Measurements from ENCODE around the gene RAB6A.
A peak's percentile ranks its signal among the peaks of the same experiment; 100 is the strongest.

RAB6A gene

GRCh38 chr11:73801136-73801535, 40.3 kb upstream of the RAB6A start:
- WGBS (ENCODE audit: extremely low coverage, insufficient coverage, insufficient read length), result no CpG with 5 or more reads among the region's 1 CpG
- no peak overlapping the region for H3K18ac ChIP-seq (ENCODE audit: low read length)

GRCh38 chr11:73800276-73800806, 39.5 kb upstream of the RAB6A start:
- H3K9me3 ChIP-seq (ENCODE audit: insufficient read depth, low read depth, low read length), result no peaks in the 10 kb centered on the region
- no peak overlapping the region for H2BK5ac ChIP-seq (ENCODE audit: low read depth, low read length, poor library complexity)
- no peaks in the 10 kb centered on the region for H3K27me3 ChIP-seq (ENCODE audit: insufficient read depth, low read length)
- H3K79me1 ChIP-seq (ENCODE audit: low read length), result no peaks in the 10 kb centered on the region
- WGBS (ENCODE audit: extremely low coverage, insufficient coverage, insufficient read length), result no CpG with 5 or more reads among the region's 4 CpGs
- H3K79me2 ChIP-seq (ENCODE audit: control insufficient read depth, insufficient read depth, low read length, poor library complexity), result no peaks in the 10 kb centered on the region
- peaks cover 6 to 11% of the 10 kb centered on the region in 2 experiments for H3K36me3 ChIP-seq (ENCODE audit: control insufficient read depth in 1 of 2, insufficient read depth in 2 of 2, low read length in 2 of 2)
- H3K18ac ChIP-seq (ENCODE audit: low read length), result no peak overlapping the region
- H3K27ac ChIP-seq (ENCODE audit: low read depth, low read length), result no peak overlapping the region
- no peak overlapping the region for H3K23ac ChIP-seq (ENCODE audit: low read length)
- no peak overlapping the region for H3K9ac ChIP-seq (ENCODE audit: low read length)
- H2AFZ ChIP-seq (ENCODE audit: insufficient read depth, low read length, poor library complexity), result no peak overlapping the region
- H3K14ac ChIP-seq (ENCODE audit: low read length), result no peak overlapping the region
- H3K4ac ChIP-seq (ENCODE audit: low read depth, low read length), result no peak overlapping the region
- no peak overlapping the region for H4K91ac ChIP-seq (ENCODE audit: low read depth, low read length)
- no peak overlapping the region for H3K4me3 ChIP-seq (ENCODE audit: low read depth, low read length)
- no peaks in the 10 kb centered on the region for H3K4me1 ChIP-seq (ENCODE audit: control insufficient read depth in 1 of 2, insufficient read depth in 2 of 2, low read length in 2 of 2)
- DNase-seq, result no peak
- no peak overlapping the region for H2BK120ac ChIP-seq (ENCODE audit: insufficient read depth, low read length, poor library complexity)
- H3K4me2 ChIP-seq (ENCODE audit: low read length), result no peak overlapping the region
- H2BK12ac ChIP-seq (ENCODE audit: low read length), result no peak overlapping the region
- H4K12ac ChIP-seq (ENCODE audit: low read depth, low read length), result no peak overlapping the region
- H2AK5ac ChIP-seq (ENCODE audit: low read length), result no peak overlapping the region
- no peak overlapping the region for H4K8ac ChIP-seq (ENCODE audit: low read depth, low read length)

More at GRCh38 chr11:73801136-73801535, 40.3 kb upstream of the RAB6A start:
- no peaks in the 10 kb centered on the region for H3K9me3 ChIP-seq (ENCODE audit: insufficient read depth, low read depth, low read length)
- H3K4me3 ChIP-seq (ENCODE audit: low read depth, low read length), result no peak overlapping the region
- no peaks in the 10 kb centered on the region for H3K79me1 ChIP-seq (ENCODE audit: low read length)
- DNase-seq, result no peak
- H3K9ac ChIP-seq (ENCODE audit: low read length), result no peak overlapping the region
- H4K8ac ChIP-seq (ENCODE audit: low read depth, low read length), result no peak overlapping the region
- no peak overlapping the region for H4K91ac ChIP-seq (ENCODE audit: low read depth, low read length)
- no peak overlapping the region for H2AK5ac ChIP-seq (ENCODE audit: low read length)
- no peak overlapping the region for H3K23ac ChIP-seq (ENCODE audit: low read length)
- H2BK12ac ChIP-seq (ENCODE audit: low read length), result no peak overlapping the region
- H3K27ac ChIP-seq (ENCODE audit: low read depth, low read length), result no peak overlapping the region
- H3K27me3 ChIP-seq (ENCODE audit: insufficient read depth, low read length), result no peaks in the 10 kb centered on the region
- no peak overlapping the region for H2AFZ ChIP-seq (ENCODE audit: insufficient read depth, low read length, poor library complexity)
- no peak overlapping the region for H4K12ac ChIP-seq (ENCODE audit: low read depth, low read length)
- H3K79me2 ChIP-seq (ENCODE audit: control insufficient read depth, insufficient read depth, low read length, poor library complexity), result no peaks in the 10 kb centered on the region
- H3K4me1 ChIP-seq (ENCODE audit: control insufficient read depth in 1 of 2, insufficient read depth in 2 of 2, low read length in 2 of 2), result no peaks in the 10 kb centered on the region
- peaks cover 6 to 8% of the 10 kb centered on the region in 2 experiments for H3K36me3 ChIP-seq (ENCODE audit: control insufficient read depth in 1 of 2, insufficient read depth in 2 of 2, low read length in 2 of 2)
- no peak overlapping the region for H2BK5ac ChIP-seq (ENCODE audit: low read depth, low read length, poor library complexity)
- no peak overlapping the region for H2BK120ac ChIP-seq (ENCODE audit: insufficient read depth, low read length, poor library complexity)
- H3K4me2 ChIP-seq (ENCODE audit: low read length), result no peak overlapping the region
- no peak overlapping the region for H3K14ac ChIP-seq (ENCODE audit: low read length)
- no peak overlapping the region for H3K4ac ChIP-seq (ENCODE audit: low read depth, low read length)

DNA sequence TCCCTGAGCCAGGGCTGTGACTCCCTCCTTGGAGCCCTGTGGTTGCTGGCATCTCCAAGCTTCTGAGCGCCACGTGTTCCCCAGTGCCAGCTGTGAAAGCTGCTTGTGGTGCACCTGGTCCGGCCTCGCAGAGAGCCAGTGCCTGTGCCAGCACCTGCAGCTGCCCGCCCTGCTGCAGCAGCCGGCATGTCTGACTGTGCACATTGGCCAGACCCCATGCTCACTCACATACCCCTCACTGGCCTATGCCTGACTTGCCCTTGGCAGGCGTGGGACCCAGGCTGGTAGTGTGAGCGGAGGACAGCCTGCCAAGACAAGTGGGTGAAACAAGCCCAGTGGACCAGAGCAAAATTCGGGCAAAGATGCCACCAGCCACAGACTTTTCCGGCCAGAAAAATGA, 36.6 kb upstream of the RAB6A start:
- no peak overlapping the region for H3K14ac ChIP-seq (ENCODE audit: low read length)
- no peaks in the 10 kb centered on the region for H3K79me1 ChIP-seq (ENCODE audit: low read length)
- no peaks in the 10 kb centered on the region for H3K9me3 ChIP-seq (ENCODE audit: insufficient read depth, low read depth, low read length)
- H3K27me3 ChIP-seq (ENCODE audit: insufficient read depth, low read length), result no peaks in the 10 kb centered on the region
- no peak for DNase-seq
- H2BK12ac ChIP-seq (ENCODE audit: low read length), result no peak overlapping the region
- peak overlapping the region; percentile 40 for H3K4me3 ChIP-seq (ENCODE audit: low read depth, low read length)
- H3K4me2 ChIP-seq (ENCODE audit: low read length), result no peak overlapping the region
- H4K91ac ChIP-seq (ENCODE audit: low read depth, low read length), result no peak overlapping the region
- whole genome bisulfite sequencing (ENCODE audit: extremely low coverage, insufficient coverage, insufficient read length), result no CpG with 5 or more reads among the region's 10 CpGs
- no peak overlapping the region for H3K23ac ChIP-seq (ENCODE audit: low read length)
- no peak overlapping the region for H2AFZ ChIP-seq (ENCODE audit: insufficient read depth, low read length, poor library complexity)
- no peak overlapping the region for H4K12ac ChIP-seq (ENCODE audit: low read depth, low read length)
- peaks cover 6 to 11% of the 10 kb centered on the region in 2 experiments for H3K36me3 ChIP-seq (ENCODE audit: control insufficient read depth in 1 of 2, insufficient read depth in 2 of 2, low read length in 2 of 2)
- H3K18ac ChIP-seq (ENCODE audit: low read length), result no peak overlapping the region
- no peak overlapping the region for H3K9ac ChIP-seq (ENCODE audit: low read length)
- H2AK5ac ChIP-seq (ENCODE audit: low read length), result no peak overlapping the region
- H3K4me1 ChIP-seq (ENCODE audit: control insufficient read depth in 1 of 2, insufficient read depth in 2 of 2, low read length in 2 of 2), result no peaks in the 10 kb centered on the region
- no peak overlapping the region for H2BK5ac ChIP-seq (ENCODE audit: low read depth, low read length, poor library complexity)
- H4K8ac ChIP-seq (ENCODE audit: low read depth, low read length), result no peak overlapping the region
- H3K27ac ChIP-seq (ENCODE audit: low read depth, low read length), result no peak overlapping the region
- no peak overlapping the region for H3K4ac ChIP-seq (ENCODE audit: low read depth, low read length)
- no peaks in the 10 kb centered on the region for H3K79me2 ChIP-seq (ENCODE audit: control insufficient read depth, insufficient read depth, low read length, poor library complexity)
- H2BK120ac ChIP-seq (ENCODE audit: insufficient read depth, low read length, poor library complexity), result no peak overlapping the region

DNA sequence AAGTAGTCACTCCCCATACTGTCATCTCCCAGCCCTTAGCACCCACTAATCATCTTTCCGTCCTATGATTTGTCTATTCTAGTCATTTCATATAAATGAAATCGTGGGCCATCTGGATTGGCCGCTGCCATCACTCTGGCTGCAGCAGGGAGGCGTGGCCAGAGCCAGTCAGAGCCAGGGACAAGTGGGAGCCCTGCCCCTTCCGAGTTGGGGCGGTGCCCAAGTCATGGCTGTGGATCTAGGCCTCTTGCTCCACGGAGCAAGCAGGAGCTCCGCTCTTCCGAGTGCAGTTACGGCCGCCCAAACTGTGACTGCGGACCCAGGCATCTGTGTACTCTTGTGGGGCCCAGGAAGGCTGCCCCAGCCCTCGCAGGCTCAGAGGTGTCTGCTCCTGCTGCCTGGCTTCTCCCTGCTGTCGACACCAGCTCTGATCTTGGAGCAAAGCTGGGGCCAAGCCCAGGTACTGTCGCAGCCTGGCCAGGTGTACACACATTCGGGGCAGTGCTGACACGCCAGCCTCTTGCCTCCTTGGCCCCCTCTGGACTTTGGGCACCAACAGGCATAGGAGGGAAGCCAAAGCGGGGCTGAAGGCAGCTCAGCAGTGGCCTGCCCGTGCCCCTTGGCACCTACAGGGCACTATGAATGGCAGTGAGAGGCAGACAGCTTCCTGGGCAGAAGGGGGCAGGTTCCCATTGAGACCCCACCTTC, 35.2 kb upstream of the RAB6A start:
- Histone ChIP-seq H3K4ac (ENCODE audit: low read depth, low read length) (no peak overlapping the region), H2AFZ (ENCODE audit: insufficient read depth, low read length, poor library complexity) (no peak overlapping the region), H4K12ac (ENCODE audit: low read depth, low read length) (no peak overlapping the region), H3K79me1 (ENCODE audit: low read length) (no peaks in the 10 kb centered on the region), H3K9ac (ENCODE audit: low read length) (no peak overlapping the region), H3K4me1 (ENCODE audit: control insufficient read depth in 1 of 2, insufficient read depth in 2 of 2, low read length in 2 of 2) (no peaks in the 10 kb centered on the region), H3K36me3 (ENCODE audit: control insufficient read depth in 1 of 2, insufficient read depth in 2 of 2, low read length in 2 of 2) (peaks cover 6 to 11% of the 10 kb centered on the region in 2 experiments), H3K4me3 (ENCODE audit: low read depth, low read length) (peak overlapping the region; percentile 33), H2AK5ac (ENCODE audit: low read length) (no peak overlapping the region), H3K9me3 (ENCODE audit: insufficient read depth, low read depth, low read length) (no peaks in the 10 kb centered on the region), H4K91ac (ENCODE audit: low read depth, low read length) (no peak overlapping the region), H3K14ac (ENCODE audit: low read length) (no peak overlapping the region), H3K18ac (ENCODE audit: low read length) (no peak overlapping the region), H2BK120ac (ENCODE audit: insufficient read depth, low read length, poor library complexity) (no peak overlapping the region), H2BK5ac (ENCODE audit: low read depth, low read length, poor library complexity) (no peak overlapping the region), H3K27me3 (ENCODE audit: insufficient read depth, low read length) (no peaks in the 10 kb centered on the region), H2BK12ac (ENCODE audit: low read length) (no peak overlapping the region), H4K8ac (ENCODE audit: low read depth, low read length) (no peak overlapping the region), H3K27ac (ENCODE audit: low read depth, low read length) (no peak overlapping the region), H3K79me2 (ENCODE audit: control insufficient read depth, insufficient read depth, low read length, poor library complexity) (no peaks in the 10 kb centered on the region), H3K4me2 (ENCODE audit: low read length) (no peak overlapping the region), H3K23ac (ENCODE audit: low read length) (no peak overlapping the region)
- DNase-seq, result no peak
- WGBS (ENCODE audit: extremely low coverage, insufficient coverage, insufficient read length), result no CpG with 5 or more reads among the region's 19 CpGs
